Liver (tissue), 2 donors: ENCODE results near the gene GPR173.

ENCODE experiments used
- CTCF ChIP-seq: fragments of 150-350 bp; IDR thresholded peaks from 2 replicates; pipeline ENCODE4 v1.5.1; 2017; ENCODE audit warnings: improper control_type of control experiment, low read depth, low read length; ENCODE audit not compliant: missing input control
- FOXA1 ChIP-seq: IDR thresholded peaks from 2 replicates; pipeline ENCODE4 v1.6.1; 2016; ENCODE audit warnings: antibody characterized with exemption
- donor health status: healthy.

- TF ChIP-seq FOXA1, result no peak
- TF ChIP-seq CTCF, result no peak
Observed at GRCh38 chrX:53094582-53094905, 46.0 kb downstream of the GPR173 start.
